Activated naive CD8-positive, alpha-beta T cell (primary cell): Measurements from ENCODE around the gene ESPN.
A peak's percentile ranks its signal among the peaks of the same experiment; 100 is the strongest.
"Not testable (repeated sequence)": the region's sequence is repeated elsewhere in the genome, so short reads cannot be mapped to it uniquely, and the experiment has no call there.

Experiments used
- H3K27ac Mint-ChIP-seq: one replicate; pipeline ENCODE4 v1.8.0; 2021; ENCODE audit warnings: mixed read lengths
- H3K27me3 Mint-ChIP-seq: one replicate; pipeline ENCODE4 v1.8.0; 2021; ENCODE audit warnings: mixed read lengths
- H3K36me3 Mint-ChIP-seq: one replicate; pipeline ENCODE4 v1.8.0; 2021; ENCODE audit warnings: mixed read lengths
- H3K4me1 Mint-ChIP-seq: one replicate; pipeline ENCODE4 v1.8.0; 2021; ENCODE audit warnings: low read depth, mixed read lengths
- H3K4me3 Mint-ChIP-seq: one replicate; pipeline ENCODE4 v1.8.0; 2021; ENCODE audit warnings: mild to moderate bottlenecking, mixed read lengths
- H3K9me3 Mint-ChIP-seq: one replicate; pipeline ENCODE4 v1.8.0; 2021; ENCODE audit warnings: low read depth, mixed read lengths

ESPN gene

DNA sequence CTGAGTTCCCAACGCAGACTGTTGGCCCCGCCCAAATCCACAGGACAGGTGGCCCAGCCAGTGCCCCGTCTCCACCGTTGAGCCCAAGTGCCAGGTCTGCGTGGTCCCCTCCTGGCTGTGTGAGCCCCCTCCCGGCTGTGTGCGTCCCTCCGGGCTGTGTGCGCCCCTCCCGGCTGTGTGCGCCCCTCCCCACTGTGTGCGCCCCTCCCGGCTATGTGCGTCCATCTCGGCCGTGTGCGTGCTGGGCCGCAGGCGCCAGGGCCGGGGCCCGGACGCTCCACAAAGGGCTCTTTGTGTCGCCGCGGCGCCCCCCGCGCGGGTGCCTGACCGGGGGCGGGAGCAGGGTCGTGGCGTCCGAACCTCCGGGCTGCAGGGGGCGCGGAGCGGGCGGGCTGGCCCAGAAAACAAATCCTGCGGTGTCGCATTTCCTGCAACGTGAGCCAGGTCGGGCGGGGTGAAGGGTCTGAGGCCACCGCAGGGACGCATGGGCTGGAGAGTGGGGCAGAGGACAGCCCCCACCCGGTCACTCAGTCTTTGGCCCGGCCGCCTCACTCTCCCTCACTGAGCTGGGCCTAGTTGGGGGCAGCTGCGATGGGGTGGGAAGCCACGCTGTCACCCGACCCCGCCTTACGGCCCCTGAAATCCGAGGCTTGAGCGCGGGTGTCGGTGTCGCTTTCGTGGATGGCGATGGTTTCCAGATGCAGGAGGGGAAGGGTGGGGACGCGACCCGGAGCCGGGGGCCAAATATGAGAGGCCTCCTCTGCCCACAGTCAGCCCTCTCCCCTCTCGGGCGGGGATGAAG is 22.6 kb downstream of the ESPN start:
- H3K9me3 Mint-ChIP-seq: no peaks in the 10 kb centered on the region
- no peak overlapping the region for H3K27ac Mint-ChIP-seq
- peaks cover 11% of the 10 kb centered on the region for H3K4me1 Mint-ChIP-seq
- peak overlapping the region; percentile 63 for H3K4me3 Mint-ChIP-seq
- peaks cover 19% of the 10 kb centered on the region for H3K27me3 Mint-ChIP-seq
- H3K36me3 Mint-ChIP-seq: no peaks in the 10 kb centered on the region

DNA sequence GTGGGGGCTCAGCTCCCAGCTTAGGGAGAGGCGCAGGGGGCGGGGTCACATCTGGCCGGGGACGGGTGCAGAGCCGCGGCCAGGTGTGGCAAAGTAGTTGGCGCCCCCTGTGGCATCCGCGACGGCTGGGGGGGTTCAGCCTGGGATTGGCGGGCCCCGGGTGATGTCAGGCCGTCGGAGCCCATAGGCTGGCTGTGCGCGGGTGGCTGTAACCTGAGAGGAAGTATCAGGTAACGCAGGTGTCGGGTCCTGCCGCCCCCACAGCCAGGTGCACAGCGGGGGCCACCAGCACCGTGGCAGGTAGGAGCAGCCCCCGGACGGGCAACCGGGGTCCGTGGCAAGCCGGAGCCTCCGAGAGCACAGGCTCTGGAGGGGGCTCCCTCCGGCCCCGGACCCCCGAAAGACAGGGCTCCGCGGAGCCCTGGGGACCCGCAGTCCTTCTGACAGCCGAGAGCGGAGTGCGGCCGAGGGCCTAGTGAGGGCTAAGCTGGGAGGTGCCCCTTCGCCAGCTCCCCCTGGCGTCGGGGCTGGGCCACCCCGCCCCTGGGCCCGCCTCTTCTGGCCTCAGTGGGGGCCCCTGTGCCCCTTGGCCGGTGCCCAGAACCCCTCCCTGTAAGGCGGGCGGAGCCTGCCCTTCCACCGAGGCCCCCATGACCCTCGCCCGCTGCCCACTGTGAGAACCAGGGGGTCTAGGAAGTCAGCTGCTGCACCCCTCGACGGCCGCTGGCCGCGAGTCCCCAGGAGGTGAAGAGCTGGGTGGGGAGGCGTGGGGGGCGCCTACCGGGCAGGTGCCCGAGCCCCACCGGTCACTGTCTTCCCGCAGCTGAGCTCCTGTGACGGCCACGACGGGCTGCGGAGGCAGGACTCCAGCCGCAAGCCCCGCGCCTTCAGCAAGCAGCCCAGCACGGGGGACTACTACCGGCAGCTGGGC is 23.5 kb downstream of the ESPN start:
- H3K4me3 Mint-ChIP-seq: peak overlapping the region; percentile 63
- peaks cover 13% of the 10 kb centered on the region for H3K4me1 Mint-ChIP-seq
- H3K27me3 Mint-ChIP-seq: peaks cover 21% of the 10 kb centered on the region
- no peaks in the 10 kb centered on the region for H3K9me3 Mint-ChIP-seq
- H3K27ac Mint-ChIP-seq: no peak overlapping the region
- no peaks in the 10 kb centered on the region for H3K36me3 Mint-ChIP-seq

DNA sequence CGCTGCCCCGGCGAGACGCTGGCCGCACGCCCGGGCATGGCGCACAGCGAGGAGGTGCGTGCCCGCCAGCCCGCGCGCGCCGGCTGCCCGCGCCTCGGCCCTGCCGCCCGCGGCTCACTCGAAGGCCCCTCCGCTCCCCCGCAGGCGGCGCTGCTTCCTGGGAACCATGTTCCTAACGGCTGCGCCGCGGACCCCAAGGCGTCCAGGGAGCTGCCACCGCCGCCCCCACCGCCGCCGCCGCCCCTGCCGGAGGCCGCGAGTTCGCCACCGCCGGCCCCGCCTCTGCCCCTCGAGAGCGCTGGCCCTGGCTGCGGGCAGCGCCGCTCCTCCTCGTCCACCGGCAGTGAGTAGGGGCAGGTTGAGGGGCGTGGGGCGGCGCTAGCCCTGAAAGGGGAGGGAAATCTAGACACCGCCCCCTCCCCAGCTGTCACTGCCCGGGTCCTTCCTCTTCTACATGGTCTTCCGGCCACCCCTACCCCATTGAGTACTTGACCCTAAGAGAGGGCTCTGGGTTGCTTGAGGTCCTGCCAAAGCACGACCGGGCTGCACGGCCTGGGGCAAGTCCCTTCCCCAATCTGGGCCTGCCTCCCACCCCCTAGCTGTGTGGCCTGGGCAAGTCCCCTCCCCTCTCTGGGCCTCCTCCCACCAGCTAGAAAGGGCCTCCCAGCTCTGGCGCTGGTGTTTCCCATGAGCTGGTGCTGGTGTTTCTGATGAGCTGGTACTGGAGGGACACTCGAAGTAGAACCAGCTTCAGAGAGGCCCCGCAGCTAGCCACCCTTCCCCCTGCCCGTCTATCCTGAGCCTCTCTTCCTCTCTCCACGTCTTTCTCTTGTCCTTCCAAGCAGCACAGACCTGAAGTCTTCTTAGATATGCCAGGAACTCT is 24.4 kb downstream of the ESPN start:
- Mint-ChIP-seq H3K36me3 (no peaks in the 10 kb centered on the region), H3K9me3 (no peaks in the 10 kb centered on the region), H3K27me3 (peaks cover 28% of the 10 kb centered on the region), H3K4me3 (peak overlapping the region; percentile 66), H3K27ac (no peak overlapping the region), H3K4me1 (peaks cover 19% of the 10 kb centered on the region)

DNA sequence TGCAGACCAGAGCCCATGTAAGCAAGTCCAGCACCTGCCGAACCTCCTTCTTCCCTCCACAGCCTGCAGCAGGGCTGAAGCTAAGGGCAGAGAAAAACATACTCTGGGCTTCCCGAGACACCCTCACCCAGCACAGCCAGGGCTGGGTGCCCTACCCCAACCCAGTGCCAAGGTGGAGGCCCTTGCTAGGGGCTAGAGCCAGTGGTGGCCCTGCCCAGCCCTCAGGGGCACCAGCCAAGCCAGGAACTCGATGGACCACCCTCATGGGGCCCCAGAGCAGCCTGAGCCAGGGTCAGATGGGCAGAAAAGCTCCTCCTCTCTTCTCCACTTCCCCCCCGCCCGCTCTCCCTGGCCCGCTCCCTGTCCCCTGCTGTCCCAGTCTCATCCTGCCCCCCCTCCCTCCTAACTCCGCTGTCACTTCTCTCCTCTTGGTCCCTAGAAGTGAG is 25.5 kb downstream of the ESPN start:
- H3K9me3 Mint-ChIP-seq: no peaks in the 10 kb centered on the region
- H3K27ac Mint-ChIP-seq: no peak overlapping the region
- peaks cover 18% of the 10 kb centered on the region for H3K4me1 Mint-ChIP-seq
- no peaks in the 10 kb centered on the region for H3K36me3 Mint-ChIP-seq
- H3K4me3 Mint-ChIP-seq: no peak overlapping the region
- H3K27me3 Mint-ChIP-seq: peaks cover 24% of the 10 kb centered on the region

DNA sequence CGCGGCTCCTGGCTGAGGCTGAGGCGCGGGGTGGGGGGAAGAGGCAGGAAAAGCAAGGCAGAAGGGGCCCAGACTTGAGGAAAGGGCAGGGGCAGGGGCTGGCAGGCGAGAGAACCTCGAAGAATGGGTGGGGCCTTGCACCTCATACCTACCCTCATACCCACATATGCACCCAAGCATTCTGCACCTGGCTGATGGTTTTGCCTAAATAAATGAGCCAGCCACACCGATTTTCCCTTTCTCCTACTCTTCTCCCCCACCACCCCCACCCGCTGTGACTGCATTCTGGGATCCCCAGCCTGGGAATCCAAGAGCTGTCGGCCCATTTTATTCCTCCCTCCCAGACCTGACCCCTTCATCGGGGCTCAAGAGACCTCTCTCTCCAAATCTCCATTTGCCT is 25.9 kb downstream of the ESPN start:
- H3K27me3 Mint-ChIP-seq: peaks cover 23% of the 10 kb centered on the region
- not testable (repeated sequence) for H3K9me3 Mint-ChIP-seq, H3K27ac Mint-ChIP-seq, H3K4me3 Mint-ChIP-seq, H3K36me3 Mint-ChIP-seq
- peaks cover 18% of the 10 kb centered on the region for H3K4me1 Mint-ChIP-seq

DNA sequence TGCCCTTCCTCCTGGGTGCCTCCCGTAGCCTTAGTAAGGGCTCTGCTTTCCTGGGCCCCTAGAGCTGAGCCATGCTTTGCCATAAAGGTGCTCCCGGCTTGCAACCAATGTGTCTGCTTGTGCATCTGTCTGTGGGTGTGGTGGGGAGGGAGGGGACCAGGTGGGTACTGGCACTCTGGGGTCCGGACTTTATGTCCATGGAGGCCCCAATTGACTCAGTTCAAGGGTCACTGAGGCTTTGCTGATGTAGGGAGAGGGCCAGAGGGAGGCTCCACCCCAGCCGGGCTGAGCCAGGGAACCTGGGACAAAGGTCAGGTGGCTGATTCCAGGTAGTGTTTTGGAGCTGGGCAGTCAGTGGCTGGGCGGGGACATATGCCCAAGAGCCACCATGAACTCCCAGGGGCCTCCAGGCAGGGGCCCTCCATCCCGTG is 26.4 kb downstream of the ESPN start:
- H3K4me3 Mint-ChIP-seq: no peak overlapping the region
- peaks cover 20% of the 10 kb centered on the region for H3K4me1 Mint-ChIP-seq
- H3K27ac Mint-ChIP-seq: no peak overlapping the region
- no peaks in the 10 kb centered on the region for H3K36me3 Mint-ChIP-seq
- peaks cover 23% of the 10 kb centered on the region for H3K27me3 Mint-ChIP-seq
- no peaks in the 10 kb centered on the region for H3K9me3 Mint-ChIP-seq

DNA sequence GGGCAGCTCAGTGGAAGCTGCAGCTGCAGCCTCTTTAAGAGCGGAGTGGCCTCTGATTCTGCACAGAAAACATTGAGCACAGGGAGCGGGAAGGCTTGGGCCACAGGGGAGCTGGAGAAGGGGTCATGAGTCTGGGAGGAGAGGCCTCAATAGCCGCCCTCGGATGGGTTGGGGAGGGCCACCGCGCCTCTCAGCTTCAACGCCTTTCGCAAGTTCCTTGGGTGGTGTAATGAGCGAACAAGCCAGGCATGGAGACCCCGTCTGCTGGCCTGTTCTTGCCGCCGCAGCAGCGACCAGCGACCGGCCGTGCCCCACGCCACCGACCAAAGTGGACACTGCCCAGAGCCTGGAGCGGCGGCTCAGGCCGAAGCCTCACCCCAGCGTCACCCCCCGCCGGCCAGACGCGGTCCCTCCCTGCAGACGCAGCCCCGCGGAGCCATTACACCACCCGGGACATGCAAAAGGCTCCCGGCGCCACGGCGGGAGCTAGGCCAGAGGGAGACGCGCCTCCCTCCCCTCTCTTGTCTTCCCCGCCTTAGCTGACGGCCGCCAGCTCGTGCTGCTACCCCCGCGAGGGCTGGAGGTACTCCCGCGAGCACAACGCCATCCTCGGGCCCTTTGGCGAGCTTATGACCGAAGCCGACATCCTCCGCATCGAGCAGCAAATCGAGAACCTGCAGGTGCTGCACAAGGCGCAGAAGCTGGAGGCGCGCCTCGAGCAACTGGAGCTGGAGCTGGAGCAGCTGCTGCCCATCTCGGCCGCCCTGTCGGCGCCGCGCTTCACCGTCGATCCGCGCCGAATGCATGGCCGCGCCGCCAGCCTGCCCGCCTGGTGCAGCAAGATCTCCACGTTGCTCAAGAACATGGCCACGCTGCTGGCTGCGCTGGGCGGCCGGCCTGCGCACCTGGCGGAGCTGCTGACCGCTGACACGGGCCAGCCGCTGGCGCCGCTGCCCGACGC is 29.6 kb downstream of the ESPN start:
- not testable (repeated sequence) for H3K4me3 Mint-ChIP-seq, H3K9me3 Mint-ChIP-seq, H3K36me3 Mint-ChIP-seq, H3K27ac Mint-ChIP-seq
- peaks cover 23% of the 10 kb centered on the region for H3K4me1 Mint-ChIP-seq
- peaks cover 20% of the 10 kb centered on the region for H3K27me3 Mint-ChIP-seq

DNA sequence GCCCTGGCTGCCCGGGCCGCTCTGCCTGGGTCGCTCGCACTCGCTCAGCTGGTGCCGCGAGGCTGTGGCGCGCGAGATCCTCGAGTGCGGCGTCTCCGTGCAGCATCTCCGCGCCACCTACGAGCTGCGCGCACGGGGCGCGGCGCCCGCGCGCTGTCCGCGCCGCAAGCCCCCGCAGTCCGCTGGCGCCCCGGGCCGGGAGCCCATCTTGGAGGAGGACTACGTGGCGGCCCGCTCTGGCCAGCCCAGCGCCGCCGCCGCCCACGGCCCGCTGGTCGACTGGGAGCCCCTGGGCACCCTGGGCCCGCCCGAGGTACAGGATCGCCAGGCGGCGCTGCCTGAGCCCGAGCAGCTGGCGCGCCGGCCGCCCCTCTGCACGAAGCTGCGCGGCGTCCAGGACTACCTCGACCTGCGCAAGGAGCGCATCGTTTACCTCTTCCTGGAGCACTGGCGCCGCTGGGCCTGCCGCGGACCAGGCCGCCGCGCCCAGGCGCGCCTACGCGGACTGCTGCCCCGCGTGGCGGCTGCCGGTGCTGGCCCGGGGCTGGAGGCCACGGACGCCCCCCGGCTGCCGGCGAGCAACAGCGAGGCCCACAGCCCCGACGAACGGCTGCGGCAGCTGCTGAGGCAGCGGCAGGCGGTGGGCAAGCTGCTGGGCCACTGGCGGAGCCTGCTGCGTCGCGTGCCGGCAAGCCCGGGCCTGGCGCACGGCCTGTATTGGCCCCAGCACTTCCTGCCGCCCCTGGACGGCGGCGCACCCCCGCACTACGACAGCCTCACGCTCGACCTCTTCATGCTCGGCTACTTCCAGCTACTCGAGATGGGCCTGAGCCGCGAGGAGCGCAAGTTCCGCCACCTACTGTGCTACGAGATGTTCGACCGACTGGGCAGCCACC is 30.5 kb downstream of the ESPN start:
- Mint-ChIP-seq H3K9me3 (no peaks in the 10 kb centered on the region), H3K27ac (no peak overlapping the region), H3K27me3 (peaks cover 14% of the 10 kb centered on the region), H3K4me1 (peaks cover 23% of the 10 kb centered on the region), H3K36me3 (no peaks in the 10 kb centered on the region), H3K4me3 (no peak overlapping the region)

DNA sequence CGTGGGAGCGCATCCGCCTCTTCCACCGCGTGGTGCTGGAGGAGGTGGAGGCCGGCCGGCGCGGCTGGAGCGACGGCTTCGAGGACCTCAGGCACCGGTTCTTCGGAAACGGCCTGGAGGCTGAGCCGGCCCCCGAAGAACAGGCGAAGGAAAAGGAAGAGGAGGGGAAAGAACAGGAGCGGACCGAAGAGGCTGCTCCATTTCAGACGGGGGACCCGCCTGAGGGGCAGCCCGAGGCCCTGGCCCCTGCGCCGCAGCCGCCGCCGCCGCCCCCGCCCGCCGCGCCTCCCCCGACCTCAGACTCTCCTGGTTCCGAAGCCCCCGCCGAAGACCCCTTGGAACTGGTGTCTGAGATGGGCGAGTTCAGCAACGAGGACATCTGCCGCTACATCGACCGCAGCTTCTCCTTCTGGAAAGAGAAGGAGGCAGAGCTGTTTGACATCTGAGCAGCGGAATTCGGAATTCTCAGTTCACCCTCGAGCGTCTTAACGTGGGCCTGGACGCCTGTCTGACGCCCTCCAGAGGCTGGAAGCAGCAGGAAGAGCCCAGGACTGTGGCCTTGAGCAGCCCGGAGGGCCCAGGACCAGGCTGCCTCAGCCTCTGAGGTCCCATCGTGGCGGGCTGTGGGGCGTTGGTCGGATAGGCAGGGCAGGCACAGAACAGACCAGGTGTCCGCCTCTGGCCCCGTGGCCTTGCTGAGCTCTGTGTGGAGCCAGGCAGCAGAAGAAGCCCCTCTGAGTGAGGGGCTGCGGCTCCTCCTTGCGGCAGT is 31.4 kb downstream of the ESPN start:
- not testable (repeated sequence) for H3K9me3 Mint-ChIP-seq

DNA sequence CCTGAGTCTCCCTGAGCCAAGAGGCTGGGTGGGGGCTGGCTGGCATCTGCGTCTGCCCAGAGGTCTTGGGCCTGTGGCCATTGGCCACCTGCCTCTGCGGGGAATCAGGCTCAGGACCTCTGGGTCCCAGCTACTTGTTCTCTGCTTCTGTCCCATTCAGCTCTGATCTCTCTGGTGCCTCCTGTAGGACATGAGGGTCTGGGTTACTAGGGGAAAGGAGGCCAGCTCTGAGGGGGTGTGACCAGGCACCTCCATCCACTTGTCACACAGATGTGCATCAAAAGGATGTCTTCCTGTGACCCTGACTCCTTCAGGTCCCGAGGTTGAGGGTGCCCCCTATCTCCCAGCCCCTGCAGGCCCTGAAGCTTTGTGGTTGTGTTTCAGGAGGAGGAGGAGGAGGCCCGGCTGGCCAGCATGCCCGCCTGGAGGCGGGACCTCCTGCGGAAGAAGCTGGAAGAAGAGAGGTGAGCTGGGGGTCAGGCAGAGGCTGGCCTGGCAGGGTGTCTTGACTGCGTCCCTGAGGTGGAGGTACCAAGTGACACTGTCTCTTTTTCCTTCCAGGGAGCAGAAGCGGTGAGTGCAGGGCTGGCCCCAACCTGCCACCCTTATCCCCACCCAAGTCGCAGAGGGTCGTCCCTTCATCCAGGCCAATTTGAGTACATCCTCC is 32.4 kb downstream of the ESPN start:
- Mint-ChIP-seq H3K27ac (no peak overlapping the region), H3K4me3 (peak overlapping the region; percentile 54), H3K27me3 (peaks cover 12% of the 10 kb centered on the region), H3K4me1 (peaks cover 40% of the 10 kb centered on the region), H3K36me3 (no peaks in the 10 kb centered on the region), H3K9me3 (no peaks in the 10 kb centered on the region)

More for the DNA sequence above, 31.4 kb downstream of the ESPN start:
- not testable (repeated sequence) for H3K27ac Mint-ChIP-seq, H3K4me3 Mint-ChIP-seq, H3K36me3 Mint-ChIP-seq
- Mint-ChIP-seq H3K4me1 (peaks cover 31% of the 10 kb centered on the region), H3K27me3 (peaks cover 12% of the 10 kb centered on the region)

DNA sequence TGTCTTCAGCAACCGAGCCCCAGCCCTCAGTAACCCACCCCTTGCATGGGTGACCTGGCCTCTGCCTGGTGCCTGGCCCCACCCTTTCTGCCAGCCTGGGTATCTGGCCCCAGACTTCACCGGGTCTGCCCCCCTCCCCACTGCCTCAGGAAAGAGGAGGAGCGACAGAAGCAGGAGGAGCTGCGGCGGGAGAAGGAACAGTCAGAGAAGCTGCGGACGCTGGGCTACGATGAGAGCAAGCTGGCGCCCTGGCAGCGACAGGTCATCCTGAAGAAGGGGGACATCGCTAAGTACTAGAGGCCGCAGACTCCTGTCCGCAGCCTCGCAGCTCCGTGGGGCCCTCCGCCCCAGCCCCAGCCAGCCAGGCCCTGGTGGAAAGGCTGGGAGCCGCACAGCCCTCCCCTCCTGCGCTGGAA is 35.3 kb downstream of the ESPN start:
- Mint-ChIP-seq H3K4me1 (peaks cover 50% of the 10 kb centered on the region), H3K27ac (peak overlapping the region; percentile 91)

More for the DNA sequence above, 35.3 kb downstream of the ESPN start:
- Mint-ChIP-seq H3K27me3 (peaks cover 3% of the 10 kb centered on the region), H3K9me3 (no peaks in the 10 kb centered on the region), H3K36me3 (peaks cover 5% of the 10 kb centered on the region), H3K4me3 (peak overlapping the region; percentile 84)
